GM19025 (cell line): ENCODE data around the gene PPP1R2.
"Not testable (repeated sequence)": the region's sequence is repeated elsewhere in the genome, so short reads cannot be mapped to it uniquely, and the experiment has no call there.

ENCODE experiments used
- ATAC-seq: cut with Tn5 transposase; IDR thresholded peaks from one replicate; pipeline ENCODE4 v1.9.1; 2021; ENCODE audit warnings: mild to moderate bottlenecking, low read depth, moderate library complexity; ENCODE audit not compliant: unreplicated experiment

Gene PPP1R2

GRCh38 chr3:195542698-195543499, at the start of gene PPP1R2:
TSS of gene PPP1R2 (minus strand) at chr3:195543325. CDS start at chr3:195543025, 300 bp downstream.
- peak; percentile 70 for ATAC-seq

- no peak for ATAC-seq
Measured at GRCh38 chr3:195591852-195592251, 48.7 kb upstream of the PPP1R2 start.

- ATAC-seq: no peak
Measured at GRCh38 chr3:195591220-195591619, 48.1 kb upstream of the PPP1R2 start.

- not testable (repeated sequence) for ATAC-seq
Measured at GRCh38 chr3:195590381-195590780, 47.3 kb upstream of the PPP1R2 start.

- not testable (repeated sequence) for ATAC-seq
Measured at GRCh38 chr3:195589796-195590195, 46.7 kb upstream of the PPP1R2 start.

GRCh38 chr3:195587824-195588223, 44.7 kb upstream of the PPP1R2 start:
- no peak for ATAC-seq

- ATAC-seq: no peak
Measured at GRCh38 chr3:195587406-195587805, 44.3 kb upstream of the PPP1R2 start.

- ATAC-seq: no peak
Measured at GRCh38 chr3:195584543-195584870, 41.4 kb upstream of the PPP1R2 start.

GRCh38 chr3:195583831-195584542, 40.9 kb upstream of the PPP1R2 start, which contains the start of gene APOD:
TSS of gene APOD (minus strand) at chr3:195583940. CDS start at chr3:195579461, 4,479 bp downstream.
- no peak for ATAC-seq

- ATAC-seq: no peak
Measured at GRCh38 chr3:195582947-195583346, 39.8 kb upstream of the PPP1R2 start.

- ATAC-seq: no peak
Measured at GRCh38 chr3:195580744-195581443, 37.8 kb upstream of the PPP1R2 start.

- ATAC-seq: no peak
Measured at GRCh38 chr3:195579281-195579680, 36.2 kb upstream of the PPP1R2 start.

GRCh38 chr3:195578565-195578964, 35.4 kb upstream of the PPP1R2 start:
- ATAC-seq: no peak

- no peak for ATAC-seq
Measured at GRCh38 chr3:195577645-195578177, 34.6 kb upstream of the PPP1R2 start.

GRCh38 chr3:195574497-195575304, 31.6 kb upstream of the PPP1R2 start:
- ATAC-seq: no peak

- no peak for ATAC-seq
Measured at GRCh38 chr3:195573611-195574496, 30.7 kb upstream of the PPP1R2 start.

GRCh38 chr3:195571361-195571760, 28.2 kb upstream of the PPP1R2 start:
- no peak for ATAC-seq

GRCh38 chr3:195570912-195571311, 27.8 kb upstream of the PPP1R2 start:
- no peak for ATAC-seq

GRCh38 chr3:195570344-195570743, 27.2 kb upstream of the PPP1R2 start:
- no peak for ATAC-seq
